HG02981 (cell line): ENCODE results near the gene MYBPC2.

Source experiments
- ATAC-seq: cut with Tn5 transposase; IDR thresholded peaks from one replicate; pipeline ENCODE4 v1.9.1; 2021; ENCODE audit warnings: mild to moderate bottlenecking, moderate library complexity; ENCODE audit not compliant: unreplicated experiment

MYBPC2 gene

GRCh38 chr19:50496189-50497021 lies 63.7 kb downstream of the MYBPC2 start:
- ATAC-seq: no peak

- no peak for ATAC-seq
Measured at GRCh38 chr19:50497022-50497405, 64.3 kb downstream of the MYBPC2 start.

- ATAC-seq: no peak
Measured at GRCh38 chr19:50498219-50499056, 65.7 kb downstream of the MYBPC2 start.

GRCh38 chr19:50500060-50500752 lies 67.5 kb downstream of the MYBPC2 start:
- no peak for ATAC-seq

GRCh38 chr19:50500753-50501151 lies 68.1 kb downstream of the MYBPC2 start:
- no peak for ATAC-seq

GRCh38 chr19:50501186-50501567 lies 68.5 kb downstream of the MYBPC2 start:
- no peak for ATAC-seq

GRCh38 chr19:50501568-50502475 lies 69.1 kb downstream of the MYBPC2 start:
- ATAC-seq: no peak

GRCh38 chr19:50505856-50506611 lies 73.3 kb downstream of the MYBPC2 start:
- ATAC-seq: no peak

GRCh38 chr19:50506700-50507099 lies 74.0 kb downstream of the MYBPC2 start:
- ATAC-seq: no peak

GRCh38 chr19:50507376-50507775 lies 74.7 kb downstream of the MYBPC2 start:
- no peak for ATAC-seq

- no peak for ATAC-seq
Measured at GRCh38 chr19:50508843-50509190, 76.1 kb downstream of the MYBPC2 start.

GRCh38 chr19:50509366-50509765 lies 76.7 kb downstream of the MYBPC2 start:
- ATAC-seq: no peak

GRCh38 chr19:50510121-50510670 lies 77.5 kb downstream of the MYBPC2 start:
- ATAC-seq: no peak

GRCh38 chr19:50510700-50511068 lies 78.0 kb downstream of the MYBPC2 start:
- no peak for ATAC-seq

- peak; percentile 84 for ATAC-seq
Measured at GRCh38 chr19:50511069-50511822, 78.6 kb downstream of the MYBPC2 start, which contains the start of gene JOSD2. Gene JOSD2 (minus strand): TSS chr19:50511191. CDS start chr19:50510431, 760 bp downstream.

GRCh38 chr19:50512112-50512998 lies 79.7 kb downstream of the MYBPC2 start:
- no peak for ATAC-seq

GRCh38 chr19:50512999-50513745 lies 80.5 kb downstream of the MYBPC2 start:
- no peak for ATAC-seq
